RWPE2 (cell line): Measurements from ENCODE around the gene ATN1.

Experiments
- ATAC-seq: fragments of 200-7000 bp; cut with Tn5 transposase; 3 replicates; pipeline ENCODE4 v1.9.1; 2021; ENCODE audit warnings: low read depth
- DNase-seq: peaks from one replicate; pipeline ENCODE4 v3.0.0-alpha.2; 2020; ENCODE audit warnings: low spot score
- H3K27ac ChIP-seq: fragments of 450-650 bp; 2 replicates; pipeline ENCODE4 v1.5.1; 2017; ENCODE audit warnings: mild to moderate bottlenecking; ENCODE audit not compliant: poor library complexity, severe bottlenecking
- H3K27me3 ChIP-seq: fragments of 250-450 bp; sonication (Bioruptor Pico); 2 replicates; pipeline ENCODE4 v1.5.1; 2021; ENCODE audit warnings: mild to moderate bottlenecking, moderate library complexity; ENCODE audit not compliant: insufficient read depth, poor library complexity, severe bottlenecking
- H3K36me3 ChIP-seq: fragments of 250-450 bp; sonication (Bioruptor Pico); 2 replicates; pipeline ENCODE4 v1.5.1; 2020; ENCODE audit warnings: low read depth, mild to moderate bottlenecking, moderate library complexity
- H3K4me1 ChIP-seq: fragments of 250-450 bp; sonication (Bioruptor Pico); 2 replicates; pipeline ENCODE4 v1.5.1; 2021; ENCODE audit warnings: mild to moderate bottlenecking, moderate library complexity; ENCODE audit not compliant: insufficient read depth, poor library complexity, severe bottlenecking
- H3K4me3 ChIP-seq: fragments of 250-450 bp; sonication (Bioruptor Pico); 2 replicates; pipeline ENCODE4 v1.5.1; 2021; ENCODE audit warnings: mild to moderate bottlenecking, moderate library complexity; ENCODE audit not compliant: severe bottlenecking
- H3K9me3 ChIP-seq: fragments of 250-450 bp; sonication (Bioruptor Pico); 2 replicates; pipeline ENCODE4 v1.5.1; 2021; ENCODE audit warnings: mild to moderate bottlenecking, moderate library complexity; ENCODE audit not compliant: severe bottlenecking
- CTCF ChIP-seq: fragments of 450-650 bp; IDR thresholded peaks from one replicate; pipeline ENCODE4 v1.5.1; 2017; ENCODE audit warnings: mild to moderate bottlenecking, moderate library complexity; ENCODE audit not compliant: poor library complexity, severe bottlenecking

The ATN1 gene

GRCh38 chr12:6914947-6915788, 12.6 kb upstream of the ATN1 start:
- H3K27ac ChIP-seq = peak overlapping the region; percentile 14
- TF ChIP-seq CTCF = no peak
- H3K9me3 ChIP-seq = no peaks in the 10 kb centered on the region
- 0 out of 3 replicates have a peak, but pooled peaks have one; percentile 2 for ATAC-seq
- no peaks in the 10 kb centered on the region for H3K27me3 ChIP-seq
- peaks cover 6% of the 10 kb centered on the region for H3K4me1 ChIP-seq
- H3K4me3 ChIP-seq = peak overlapping the region; percentile 59
- H3K36me3 ChIP-seq = peaks cover 30% of the 10 kb centered on the region
- DNase-seq = no peak

- H3K27ac ChIP-seq = no peak overlapping the region
- H3K4me3 ChIP-seq = no peak overlapping the region
- no peak for DNase-seq
- H3K9me3 ChIP-seq = no peaks in the 10 kb centered on the region
- peaks cover 6% of the 10 kb centered on the region for H3K4me1 ChIP-seq
- H3K27me3 ChIP-seq = no peaks in the 10 kb centered on the region
- ATAC-seq = no peak
- H3K36me3 ChIP-seq = peaks cover 30% of the 10 kb centered on the region
- TF ChIP-seq CTCF = no peak
Observed at GRCh38 chr12:6915789-6916285, 11.9 kb upstream of the ATN1 start.

- no peak for ATAC-seq
- H3K9me3 ChIP-seq = no peaks in the 10 kb centered on the region
- no peak overlapping the region for H3K27ac ChIP-seq
- H3K4me3 ChIP-seq = no peak overlapping the region
- H3K27me3 ChIP-seq = no peaks in the 10 kb centered on the region
- H3K4me1 ChIP-seq = peaks cover 6% of the 10 kb centered on the region
- peaks cover 33% of the 10 kb centered on the region for H3K36me3 ChIP-seq
- TF ChIP-seq CTCF = no peak
- no peak for DNase-seq
Observed at GRCh38 chr12:6916426-6917200, 11.1 kb upstream of the ATN1 start.

GRCh38 chr12:6917491-6918231, 10.1 kb upstream of the ATN1 start:
- TF ChIP-seq CTCF = no peak

More at GRCh38 chr12:6917491-6918231, 10.1 kb upstream of the ATN1 start:
- Histone ChIP-seq H3K36me3 (peaks cover 35% of the 10 kb centered on the region), H3K27ac (no peak overlapping the region), H3K4me1 (peaks cover 6% of the 10 kb centered on the region), H3K9me3 (no peaks in the 10 kb centered on the region), H3K4me3 (no peak overlapping the region), H3K27me3 (no peaks in the 10 kb centered on the region)
- DNase-seq (no peak), ATAC-seq (no peak)
